Right lung (tissue), 5 donors: ENCODE measurements around the gene CDC6. TPM values are rescaled to one million over a fixed set of nuclear protein-coding genes. Genes with fewer than 3 reads are reported as not detected.
A peak's percentile ranks its signal among the peaks of the same experiment; 100 is the strongest.
"Not testable (repeated sequence)": the region's sequence is repeated elsewhere in the genome, so short reads cannot be mapped to it uniquely, and the experiment has no call there.

Source experiments
- DNase-seq, 2 donors: peaks; one replicate each; pipeline ENCODE4 v3.0.0-alpha.2; 2013
- polyA plus RNA-seq, 5 donors: library from polyadenylated mRNA; unstranded; fragments of 120-200 nt; gene quantifications; one replicate each; pipeline versions ENCODE4 v1.2.1 to v1.2.3, GENCODE V29; 2013; ENCODE audit warnings: inconsistent platforms in 1 of 5, low replicate concordance in 1 of 5; ENCODE audit not compliant: insufficient read length in 5 of 5, insufficient read depth in 1 of 5

CDC6 gene
- polyA plus RNA-seq, 5 donors = 13.6 to 27.7 (median 20.6) TPM

DNA sequence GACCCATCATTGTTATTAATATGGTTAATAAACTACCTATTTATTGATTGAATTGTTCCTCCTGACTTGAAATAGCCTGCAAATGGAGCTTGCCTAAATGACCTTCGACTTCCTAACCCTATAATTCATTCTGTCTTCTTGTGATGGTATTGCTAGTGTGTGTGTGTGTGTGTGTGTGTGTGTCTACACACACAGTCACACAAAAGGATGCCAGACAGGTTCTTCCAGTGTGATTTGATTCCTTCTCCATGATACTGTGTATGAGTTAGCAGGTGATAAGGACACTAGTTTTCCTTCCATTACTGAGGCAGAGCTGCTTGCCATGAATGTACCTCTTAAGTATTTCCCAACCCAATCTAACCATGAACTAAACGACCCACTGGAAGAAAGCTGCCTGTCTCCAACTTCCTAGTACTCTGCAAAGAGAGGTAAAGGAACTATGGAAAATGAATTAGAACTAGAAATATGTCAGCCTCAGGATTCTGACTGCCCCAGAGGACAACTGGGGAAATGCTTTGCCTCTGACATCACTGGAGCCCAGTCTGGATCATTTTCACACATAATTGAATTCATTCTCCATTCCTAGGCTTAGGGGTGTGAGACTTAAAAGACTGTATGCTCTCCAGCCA is 3.5 kb upstream of the CDC6 start:
- peak; percentile 19 to 20 for DNase-seq

DNA sequence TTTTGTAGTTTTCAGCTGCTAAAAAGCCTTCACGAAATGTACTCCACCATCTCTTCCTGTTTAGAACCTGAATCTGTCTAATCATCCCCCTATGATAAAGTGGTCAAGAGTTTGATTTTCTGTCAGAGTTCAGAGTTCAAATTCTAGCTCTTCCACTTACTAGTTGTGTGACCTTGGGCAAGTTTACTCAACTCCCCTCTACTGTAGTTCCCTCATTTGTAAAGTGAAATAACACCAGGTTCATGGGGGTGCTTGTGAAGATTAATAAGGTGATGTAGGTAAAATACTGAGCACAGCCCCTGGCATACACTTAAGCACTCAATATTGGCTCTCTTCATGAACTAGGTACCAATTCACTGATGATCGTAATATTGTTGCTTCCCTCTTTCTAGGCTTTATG is 1.2 kb upstream of the CDC6 start:
- DNase-seq = no peak

DNA sequence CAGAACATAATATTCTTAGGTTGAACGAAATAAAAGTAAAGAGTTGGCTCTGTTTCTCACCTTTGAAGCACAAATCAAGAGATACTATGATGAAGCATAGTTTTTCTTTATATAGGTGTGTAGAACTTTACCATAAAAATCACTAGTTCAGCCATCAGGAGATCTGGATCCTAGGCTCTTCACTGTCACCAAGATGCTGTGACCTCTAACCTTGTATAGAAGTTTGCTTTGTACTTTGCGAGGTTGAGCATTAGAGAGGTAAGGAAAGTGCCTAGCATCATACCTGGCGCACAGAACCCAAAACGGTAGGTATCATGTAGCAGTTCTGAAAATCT is 553 bp upstream of the CDC6 start:
- no peak for DNase-seq

DNA sequence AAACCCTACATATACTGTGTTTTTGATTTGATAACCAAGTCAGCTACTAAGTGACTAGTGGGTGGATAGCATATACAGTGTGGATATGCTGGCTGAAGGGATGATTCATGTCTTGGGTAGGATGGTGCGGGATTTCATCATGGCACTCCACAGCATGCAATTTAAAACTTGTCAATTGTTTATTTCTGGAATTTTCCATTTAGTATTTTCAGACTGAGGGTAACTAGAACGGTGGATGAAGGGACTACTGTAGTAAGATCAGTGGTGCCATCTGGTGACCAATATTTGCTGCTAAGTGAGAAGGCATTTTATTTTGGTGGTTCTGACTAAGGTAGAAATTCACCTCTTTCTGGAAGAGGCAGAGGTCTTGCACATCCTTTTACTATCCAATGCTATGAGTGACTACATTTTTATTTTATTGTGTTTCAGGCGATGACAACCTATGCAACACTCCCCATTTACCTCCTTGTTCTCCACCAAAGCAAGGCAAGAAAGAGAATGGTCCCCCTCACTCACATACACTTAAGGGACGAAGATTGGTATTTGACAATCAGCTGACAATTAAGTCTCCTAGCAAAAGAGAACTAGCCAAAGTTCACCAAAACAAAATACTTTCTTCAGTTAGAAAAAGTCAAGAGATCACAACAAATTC is 3.1 kb downstream of the CDC6 start:
- no peak for DNase-seq

DNA sequence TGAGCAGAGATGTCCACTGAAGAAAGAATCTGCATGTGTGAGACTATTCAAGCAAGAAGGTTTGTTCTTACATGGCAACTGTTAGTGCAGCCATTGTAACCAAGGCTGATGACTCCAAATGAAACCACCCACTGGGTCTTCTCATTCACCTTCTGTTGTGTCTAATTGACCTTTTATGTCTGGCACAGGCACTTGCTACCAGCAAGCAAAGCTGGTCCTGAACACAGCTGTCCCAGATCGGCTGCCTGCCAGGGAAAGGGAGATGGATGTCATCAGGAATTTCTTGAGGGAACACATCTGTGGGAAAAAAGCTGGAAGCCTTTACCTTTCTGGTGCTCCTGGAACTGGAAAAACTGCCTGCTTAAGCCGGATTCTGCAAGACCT is 3.6 kb downstream of the CDC6 start:
- no peak for DNase-seq

DNA sequence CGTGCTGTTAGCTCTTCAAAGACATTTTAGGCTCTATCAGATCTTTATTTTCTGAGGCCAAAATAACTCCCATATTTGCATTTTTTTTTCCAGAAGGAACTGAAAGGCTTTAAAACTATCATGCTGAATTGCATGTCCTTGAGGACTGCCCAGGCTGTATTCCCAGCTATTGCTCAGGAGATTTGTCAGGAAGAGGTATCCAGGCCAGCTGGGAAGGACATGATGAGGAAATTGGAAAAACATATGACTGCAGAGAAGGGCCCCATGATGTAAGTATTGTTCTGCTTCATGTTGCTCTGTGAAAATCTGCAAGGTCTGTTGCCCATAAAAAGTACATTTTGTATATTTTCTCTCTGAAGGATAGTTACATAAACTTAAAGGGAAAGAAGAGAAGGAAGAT is 5.7 kb downstream of the CDC6 start:
- no peak for DNase-seq

DNA sequence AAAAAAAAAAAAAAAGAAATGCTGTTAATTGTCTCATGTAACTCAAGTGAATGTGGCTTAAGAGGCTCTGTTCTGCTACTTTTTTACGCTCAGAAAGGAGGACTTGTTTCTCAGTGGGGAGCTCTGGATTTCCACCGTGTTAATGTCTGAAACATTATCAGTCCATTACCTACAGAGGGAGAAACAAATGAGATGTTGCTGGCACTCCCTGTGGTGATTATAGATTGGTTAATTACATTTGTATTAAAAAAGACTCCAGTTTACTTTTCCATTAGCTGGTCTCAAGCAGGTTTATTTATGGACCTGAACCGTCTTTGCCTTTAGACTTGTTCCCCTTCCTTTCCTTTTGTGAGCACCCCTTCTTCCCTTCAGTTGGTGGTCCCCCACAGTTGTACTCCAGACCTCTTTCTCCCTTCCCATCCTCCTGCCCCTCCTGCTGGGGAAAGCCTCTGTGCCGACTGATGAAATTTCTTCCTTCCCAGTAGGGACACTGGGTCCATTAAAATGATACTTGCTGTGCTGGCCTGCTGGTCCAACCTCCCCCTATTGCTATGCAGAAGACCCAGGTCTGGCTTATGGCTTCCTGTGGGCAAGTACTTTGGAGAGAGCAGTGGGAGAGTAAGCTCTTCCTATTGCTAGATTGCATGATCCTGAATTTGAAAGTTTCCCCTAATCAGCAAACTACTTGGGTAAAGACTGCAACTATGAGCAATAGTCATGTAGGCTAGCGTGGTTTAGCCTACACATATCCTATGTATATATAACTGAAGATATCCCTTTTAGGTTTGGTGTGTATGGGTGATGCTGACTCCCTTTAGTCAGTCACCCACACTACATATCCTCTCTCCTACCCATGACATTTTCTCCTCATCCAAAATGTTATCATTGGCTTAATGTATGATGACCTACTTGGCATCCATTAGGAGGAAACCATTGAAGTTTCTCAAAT is 8.1 kb downstream of the CDC6 start:
- DNase-seq = no peak

DNA sequence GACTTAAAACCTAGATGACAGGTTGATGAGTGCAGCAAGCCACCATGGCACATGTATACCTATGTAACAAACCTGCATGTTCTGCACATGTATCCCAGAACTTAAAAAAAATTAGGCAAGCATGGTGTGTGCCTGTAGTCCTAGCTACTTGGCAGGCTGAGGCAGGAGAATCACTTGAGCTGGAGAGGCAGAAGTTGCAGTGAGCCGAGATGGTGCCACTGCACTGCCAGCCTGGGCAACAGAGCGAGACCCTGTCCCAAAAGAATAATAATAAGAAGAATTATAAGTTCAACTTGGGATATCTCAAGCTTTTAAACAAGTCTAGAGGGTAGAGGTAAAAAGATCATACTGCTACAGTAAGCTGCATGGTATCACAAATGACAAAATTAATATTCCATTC is 9.8 kb downstream of the CDC6 start:
- no peak for DNase-seq

DNA sequence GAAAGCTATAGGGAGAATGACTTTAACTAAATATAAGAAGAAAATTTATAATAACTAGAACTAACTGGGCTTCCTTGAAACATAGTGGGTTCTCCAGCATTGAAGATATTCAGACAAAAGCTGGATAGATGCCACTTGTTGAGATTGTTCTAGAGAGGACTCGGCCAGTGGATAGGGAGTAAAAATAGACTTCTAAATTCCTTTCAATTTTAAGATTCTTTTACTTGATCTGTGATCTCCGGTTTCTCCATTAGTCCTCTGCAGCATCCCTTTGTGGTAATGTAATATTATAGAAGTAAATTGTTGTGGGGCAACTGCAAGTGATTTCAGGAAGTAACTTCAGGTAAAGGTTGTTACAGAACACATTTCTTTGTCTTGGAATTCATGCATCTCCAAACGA is 11.0 kb downstream of the CDC6 start:
- no peak for DNase-seq

DNA sequence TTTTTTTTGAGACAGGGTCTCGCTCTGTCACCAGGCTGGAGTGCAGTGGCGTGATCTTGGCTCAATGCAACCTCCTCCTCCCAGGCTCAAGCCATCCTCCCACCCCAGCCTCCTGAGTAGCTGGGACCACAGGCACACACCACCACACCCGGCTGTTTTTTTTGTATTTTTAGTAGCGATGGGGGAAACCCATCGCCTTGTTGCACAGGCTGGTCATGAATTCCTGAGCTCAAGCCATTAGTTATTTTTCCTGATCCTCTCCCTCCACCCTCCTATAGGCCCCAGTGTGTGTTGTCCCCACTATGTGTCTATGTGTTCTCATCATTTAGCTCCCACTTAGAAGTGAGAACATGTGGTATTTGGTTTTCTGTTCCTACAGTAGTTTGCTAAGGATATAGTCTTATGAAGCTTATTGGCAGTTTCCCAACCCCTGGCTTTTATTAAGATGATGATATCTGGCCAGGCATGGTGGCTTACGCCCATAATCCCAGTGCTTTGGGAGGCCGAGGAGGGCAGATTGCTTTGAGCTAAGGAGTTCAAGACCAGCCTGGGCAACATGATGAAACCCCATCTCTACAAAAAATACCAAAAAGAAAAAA is 11.6 kb downstream of the CDC6 start:
- not testable (repeated sequence) for DNase-seq

DNA sequence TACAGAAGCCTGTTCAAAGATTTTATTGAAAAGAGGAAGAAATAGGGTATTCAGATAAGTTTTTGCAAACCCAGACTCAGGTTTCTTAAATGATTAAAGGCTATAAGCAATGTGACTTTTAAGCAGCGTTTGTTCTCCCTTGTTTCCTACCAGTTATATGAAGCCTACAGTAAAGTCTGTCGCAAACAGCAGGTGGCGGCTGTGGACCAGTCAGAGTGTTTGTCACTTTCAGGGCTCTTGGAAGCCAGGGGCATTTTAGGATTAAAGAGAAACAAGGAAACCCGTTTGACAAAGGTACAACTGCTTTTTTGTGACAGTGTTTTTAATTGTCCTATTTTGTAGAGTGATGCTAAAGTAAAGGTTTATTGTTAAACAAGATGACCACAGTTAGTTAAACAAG is 13.6 kb downstream of the CDC6 start:
- no peak for DNase-seq

DNA sequence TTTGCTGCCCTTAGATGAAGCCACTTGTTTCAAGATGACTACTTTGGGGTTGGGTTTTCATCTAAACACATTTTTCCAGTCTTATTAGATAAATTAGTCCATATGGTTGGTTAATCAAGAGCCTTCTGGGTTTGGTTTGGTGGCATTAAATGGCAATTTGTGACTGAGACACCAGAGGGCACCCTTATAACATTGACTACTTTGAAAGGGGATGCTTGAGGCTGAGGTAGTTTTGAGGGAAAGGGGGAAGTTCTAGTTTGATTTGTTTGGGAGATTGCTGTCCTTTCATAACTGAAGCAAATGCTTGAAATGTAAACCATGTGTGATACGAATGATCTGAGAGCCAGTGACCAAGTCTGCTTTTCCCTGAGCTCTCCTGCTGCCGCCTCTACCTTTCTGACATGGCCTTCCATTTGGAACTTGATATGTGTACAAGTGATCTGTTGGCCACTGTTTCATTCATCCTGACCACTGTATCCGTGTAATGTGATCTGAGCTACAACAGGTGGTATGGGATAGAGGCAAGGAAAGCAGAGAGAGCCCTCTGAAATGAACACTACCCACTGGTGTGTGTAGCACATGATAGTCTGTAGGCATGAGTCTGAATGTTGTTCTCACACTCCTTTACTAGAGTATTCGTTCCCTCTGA is 15.5 kb downstream of the CDC6 start:
- no peak for DNase-seq

DNA sequence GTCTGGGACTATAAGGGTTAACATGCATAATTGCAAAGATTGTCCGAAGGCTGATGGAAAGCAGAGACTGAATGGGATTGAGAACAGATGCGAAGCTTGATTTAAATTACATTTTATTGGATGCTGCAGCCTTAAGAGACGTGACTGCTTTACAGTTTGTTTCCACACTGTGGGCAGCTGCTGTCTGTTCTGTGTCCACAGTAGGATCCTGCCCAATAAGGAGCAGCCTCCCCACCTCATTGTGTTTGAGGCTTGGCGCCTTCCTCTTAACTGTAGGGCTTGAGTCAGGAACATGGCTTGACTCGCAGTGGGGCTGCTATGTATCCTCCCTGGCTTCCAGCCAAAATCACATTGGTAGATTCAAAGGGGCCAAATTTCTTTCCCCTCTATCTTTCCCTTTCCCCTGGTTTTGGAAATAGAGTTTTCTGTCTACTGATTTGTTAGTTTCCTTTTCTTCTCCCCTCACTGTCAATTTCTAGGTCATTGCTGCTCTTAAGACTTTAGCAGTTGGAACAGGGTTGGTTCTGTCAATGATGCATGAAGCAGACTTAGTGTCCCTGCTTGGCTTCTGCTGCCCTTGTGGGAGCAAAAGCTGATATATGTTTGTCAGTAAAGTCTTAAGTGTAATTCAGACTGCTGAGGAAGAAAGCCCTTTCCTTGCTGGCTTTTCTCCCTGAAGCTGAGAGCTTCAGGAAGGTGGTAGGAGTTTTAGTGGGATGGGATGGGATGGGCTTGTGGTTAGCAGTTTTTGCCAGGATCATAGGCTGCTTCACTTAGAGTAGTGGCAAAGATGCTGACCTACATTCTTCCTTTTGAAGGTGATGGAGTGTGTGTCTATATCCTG is 16.3 kb downstream of the CDC6 start:
- no peak for DNase-seq

DNA sequence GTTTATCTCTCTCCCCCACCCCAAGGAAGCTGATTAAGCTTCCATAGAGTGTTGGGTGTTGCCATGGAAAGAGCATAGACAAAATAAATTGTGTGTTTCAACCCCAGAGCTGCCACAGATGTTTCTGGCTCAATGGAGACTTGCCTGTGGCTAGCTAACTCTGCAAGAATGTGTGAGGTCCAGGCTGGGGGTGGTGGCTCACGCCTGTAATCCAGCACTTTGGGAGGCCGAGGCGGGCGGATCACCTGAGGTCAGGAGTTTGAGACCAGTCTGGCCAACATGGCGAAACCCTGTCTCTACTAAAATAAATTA is 16.8 kb downstream of the CDC6 start:
- not testable (repeated sequence) for DNase-seq

DNA sequence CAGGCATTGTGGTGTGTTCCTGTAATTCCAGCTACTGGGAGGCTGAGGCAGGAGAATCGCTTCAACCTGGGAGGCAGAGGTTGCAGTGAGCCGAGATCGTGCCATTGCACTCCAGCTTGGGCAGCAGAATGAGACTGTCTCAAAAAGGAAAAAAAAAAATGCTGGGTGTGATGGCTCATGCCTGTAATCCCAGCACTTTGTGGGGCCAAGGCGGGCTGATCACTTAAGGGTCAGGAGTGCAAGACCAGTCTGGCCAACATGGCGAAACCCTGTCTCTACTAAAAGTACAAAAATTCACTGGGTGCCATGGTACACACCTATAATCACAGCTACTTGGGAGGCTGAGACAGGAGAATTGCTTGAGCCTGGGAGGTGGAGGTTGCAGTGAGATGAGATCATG is 17.2 kb downstream of the CDC6 start:
- DNase-seq = not testable (repeated sequence)

DNA sequence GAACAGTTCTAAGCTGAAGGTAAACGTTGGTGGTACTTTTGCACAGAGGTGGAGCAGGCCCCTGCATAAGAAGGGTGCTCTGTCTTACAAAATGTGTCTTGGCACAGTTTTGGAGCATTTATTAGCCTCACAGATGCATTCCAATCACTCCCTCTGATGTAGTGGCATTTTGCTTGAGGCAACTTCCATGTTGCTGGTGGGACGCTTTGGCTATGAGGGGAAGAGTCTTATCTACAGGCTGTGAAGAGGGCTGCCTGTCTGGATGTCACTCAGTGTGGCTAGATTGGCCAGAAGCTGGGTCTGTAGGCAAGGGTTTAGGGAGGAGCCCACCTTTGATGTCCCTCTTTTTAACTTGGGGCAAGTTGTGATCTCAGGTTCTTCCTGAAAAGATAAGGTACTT is 18.7 kb downstream of the CDC6 start:
- no peak for DNase-seq

DNA sequence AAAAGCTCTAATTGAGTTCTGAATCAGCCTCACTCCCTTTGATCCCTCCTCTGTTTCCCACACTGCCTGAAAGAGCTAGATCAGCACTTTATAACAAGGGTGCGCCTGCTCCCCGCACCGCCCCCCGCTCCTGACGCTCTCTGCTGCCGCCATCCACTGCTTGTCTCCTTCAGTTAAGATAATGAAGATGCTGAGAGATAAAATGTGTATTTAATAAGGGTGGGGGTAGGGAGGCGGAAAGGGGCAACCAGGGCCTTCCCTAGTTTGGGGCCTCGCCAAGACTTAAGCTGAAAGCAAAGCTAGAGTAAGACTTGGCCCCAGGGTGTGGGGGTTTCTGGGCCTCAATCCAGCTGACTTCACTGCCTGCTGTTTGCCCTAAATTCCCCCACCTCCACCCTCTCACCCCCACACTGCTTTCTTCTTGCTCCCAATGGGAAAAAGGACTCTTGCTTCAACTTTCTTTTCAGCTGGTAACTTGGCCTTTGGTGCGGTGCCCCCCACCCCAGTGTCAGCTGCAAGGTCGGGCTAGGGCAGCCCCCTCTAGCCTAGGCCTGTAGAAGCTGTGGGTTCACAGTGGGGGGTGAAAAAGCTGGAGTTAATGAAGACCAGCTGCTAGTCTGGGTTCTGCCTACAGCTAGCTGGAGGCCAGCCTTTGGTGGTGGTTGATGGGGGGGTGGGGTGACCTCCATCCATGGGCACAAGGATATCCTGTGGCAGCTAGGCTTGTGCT is 19.5 kb downstream of the CDC6 start:
- DNase-seq = peak; percentile 88 to 93

DNA sequence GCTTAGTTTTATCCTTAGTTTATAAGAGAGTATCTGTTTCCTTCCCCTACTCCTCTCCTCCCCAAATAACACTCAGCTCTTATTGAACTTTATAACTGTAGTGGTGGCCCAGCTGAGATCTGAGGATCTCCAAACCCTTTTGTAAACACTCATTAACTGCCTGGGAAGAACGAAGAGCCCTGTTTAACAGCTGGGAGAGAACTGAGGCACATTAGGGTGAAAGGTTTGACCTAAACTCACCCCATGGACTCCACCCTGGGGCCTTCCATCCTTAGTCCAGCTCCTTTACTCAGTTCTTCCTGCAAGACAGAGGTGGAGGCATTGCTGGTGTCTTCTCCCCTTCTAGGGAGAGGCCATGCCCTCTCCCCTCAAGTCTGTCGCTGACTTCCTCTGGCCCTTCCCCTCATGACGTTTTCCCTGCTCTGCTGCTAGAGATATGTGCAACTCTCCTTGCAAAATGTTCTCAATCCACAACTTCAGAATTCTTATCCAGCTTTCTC is 20.1 kb downstream of the CDC6 start:
- no peak for DNase-seq

DNA sequence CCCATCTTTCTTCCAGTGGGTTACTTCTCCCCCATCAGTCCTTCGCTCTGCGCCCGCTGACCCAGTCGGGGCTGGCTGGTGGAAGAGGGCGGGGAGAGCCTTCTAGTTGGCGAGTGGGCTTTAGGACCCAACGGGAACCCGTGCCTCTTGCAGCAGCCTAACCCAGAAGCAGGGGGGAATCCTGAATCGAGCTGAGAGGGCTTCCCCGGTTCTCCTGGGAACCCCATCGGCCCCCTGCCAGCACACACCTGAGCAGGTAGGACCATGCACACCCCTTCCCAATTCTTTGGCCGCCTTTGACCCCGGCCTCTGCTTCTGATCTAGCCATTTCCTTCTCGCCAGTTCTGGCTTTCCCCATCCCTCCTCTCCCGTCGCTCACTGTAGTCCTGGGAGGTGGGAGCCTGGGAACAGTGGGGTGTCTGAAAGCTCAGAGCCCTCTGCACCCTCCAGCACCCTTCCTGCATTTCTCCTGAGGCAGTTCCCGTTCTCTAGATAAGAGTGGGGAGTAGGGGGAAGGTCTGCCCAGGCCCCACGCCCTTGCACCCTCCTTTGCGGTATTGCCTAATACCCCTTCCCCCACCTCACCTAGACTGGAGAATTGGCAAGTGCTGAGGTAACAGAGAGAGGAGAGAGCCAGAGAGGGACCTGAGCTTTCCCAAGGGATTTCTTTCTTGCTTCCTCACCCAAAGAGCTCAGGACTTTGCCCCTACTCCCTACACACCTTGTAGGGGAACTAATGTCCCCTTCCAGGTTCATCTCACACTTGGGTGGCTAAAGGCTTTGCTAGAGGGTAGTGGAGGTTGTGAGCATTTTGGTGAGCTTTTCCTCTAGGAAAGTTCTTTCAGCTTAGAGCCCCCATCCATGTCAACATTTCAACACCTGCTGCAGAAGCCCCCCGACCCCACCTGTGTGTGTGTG is 21.6 kb downstream of the CDC6 start, which contains the start of gene RARA:
RARA (plus strand) TSS at position 150 of the 918 bp plus-strand sequence. CDS start 22,039 bp downstream, outside the sequence.
- no peak for DNase-seq
